ENCODE measurements around the gene SLC2A1.

Gene SLC2A1

GRCh38 chr1:42996384-42996970 lies 37.8 kb upstream of the SLC2A1 start (continued):
- TF ChIP-seq ZNF704 (tag by site-specific recombination; IDR thresholded peaks at IDR 0.05) (no peak), ZNF223 (tag by site-specific recombination; IDR thresholded peaks at IDR 0.05) (no peak), ZNF585B (tag by site-specific recombination; IDR thresholded peaks at IDR 0.05) (no peak)

GRCh38 chr1:42993502-42994136 lies 35.0 kb upstream of the SLC2A1 start:
- H3K4me1 ChIP-seq (ENCODE audit: control insufficient read depth, insufficient read depth, low read length) = no peaks in the 10 kb centered on the region
- no peak for TF ChIP-seq ZNF629 (tag by site-specific recombination; IDR thresholded peaks at IDR 0.05)
- TF ChIP-seq ZNF433 (tag by site-specific recombination; IDR thresholded peaks at IDR 0.05; ENCODE audit: low read depth) = no peak
- no peak for TF ChIP-seq ZNF302 (tag by site-specific recombination; IDR thresholded peaks at IDR 0.05; ENCODE audit: low read depth)
- TF ChIP-seq KLF10 (tag by site-specific recombination; IDR thresholded peaks at IDR 0.05) = no peak
- no peak for TF ChIP-seq ZNF677 (tag by site-specific recombination; IDR thresholded peaks at IDR 0.05)
- no peak for TF ChIP-seq BCL11A (tag by site-specific recombination; IDR thresholded peaks at IDR 0.05; ENCODE audit: low read depth)
- TF ChIP-seq ZNF514 (tag by site-specific recombination; IDR thresholded peaks at IDR 0.05) = no peak
- no peak for TF ChIP-seq ZNF169 (tag by site-specific recombination; IDR thresholded peaks at IDR 0.05)
- TF ChIP-seq OVOL3 (tag by site-specific recombination; IDR thresholded peaks at IDR 0.05) = no peak
- no peak for TF ChIP-seq ZBTB49 (tag by site-specific recombination; IDR thresholded peaks at IDR 0.05; ENCODE audit: low read depth)
- TF ChIP-seq ZSCAN4 (tag by site-specific recombination; IDR thresholded peaks at IDR 0.05) = no peak
- CTCF ChIA-PET = interaction anchor here (0.5 kb wide), 1 partner anchor 71 kb away, joined by 3 read pairs; no protein-coding TSS in a partner anchor
- no peak overlapping the region for H3K27ac ChIP-seq (ENCODE audit: extremely low read depth, low read depth, low read length)
- no peaks in the 10 kb centered on the region for H3K9me3 ChIP-seq (ENCODE audit: control insufficient read depth, insufficient read depth, low read depth, low read length)
- POLR2A ChIA-PET = no interaction called here
- no peaks in the 10 kb centered on the region for H3K36me3 ChIP-seq (ENCODE audit: control insufficient read depth in 2 of 2, insufficient read depth in 1 of 2, low read length in 2 of 2)
- H3K4me3 ChIP-seq (ENCODE audit: low read depth, low read length) = no peak overlapping the region

- POLR2A ChIA-PET = no interaction called here
- H3K9me3 ChIP-seq (ENCODE audit: control insufficient read depth, insufficient read depth, low read depth, low read length) = no peaks in the 10 kb centered on the region
- TF ChIP-seq ZNF366 (tag by site-specific recombination; conservative IDR thresholded peaks at IDR 0.05) = no peak
- TF ChIP-seq ZNF549 (tag by site-specific recombination; IDR thresholded peaks at IDR 0.05) = no peak
- TF ChIP-seq RBAK (tag by site-specific recombination; IDR thresholded peaks at IDR 0.05) = no peak
- TF ChIP-seq KLF17 (tag by site-specific recombination; IDR thresholded peaks at IDR 0.05) = no peak
- TF ChIP-seq INSM2 (tag by site-specific recombination; IDR thresholded peaks at IDR 0.05) = no peak
- TF ChIP-seq ZNF600 (tag by site-specific recombination; IDR thresholded peaks at IDR 0.05) = no peak
- no peak for TF ChIP-seq ZXDB (tag by site-specific recombination; IDR thresholded peaks at IDR 0.05)
- TF ChIP-seq ZBTB20 (tag by site-specific recombination; IDR thresholded peaks at IDR 0.05) = no peak
- no peak for TF ChIP-seq ZNF394 (tag by site-specific recombination; IDR thresholded peaks at IDR 0.05; ENCODE audit: borderline replicate concordance)
- TF ChIP-seq WT1 (tag by site-specific recombination; IDR thresholded peaks at IDR 0.05) = no peak
- CTCF ChIA-PET = interaction anchor here (1.3 kb wide), 1 partner anchor 82 kb away, joined by 5 read pairs; no protein-coding TSS in a partner anchor
- H3K27ac ChIP-seq (ENCODE audit: extremely low read depth, low read depth, low read length) = no peak overlapping the region
- no peaks in the 10 kb centered on the region for H3K36me3 ChIP-seq (ENCODE audit: control insufficient read depth in 2 of 2, insufficient read depth in 1 of 2, low read length in 2 of 2)
- H3K4me3 ChIP-seq (ENCODE audit: low read depth, low read length) = no peak overlapping the region
- no peaks in the 10 kb centered on the region for H3K4me1 ChIP-seq (ENCODE audit: control insufficient read depth, insufficient read depth, low read length)
These were observed 33.4 kb upstream of the SLC2A1 start for GRCh38 chr1:42992054-42992571.
